ENCODE results near the gene CREB3L2. TPM values are rescaled to one million over a fixed set of nuclear protein-coding genes. Genes with fewer than 3 reads are reported as not detected.
A peak's percentile ranks its signal among the peaks of the same experiment; 100 is the strongest.

Gene CREB3L2
- total and polyA plus RNA-seq, 2 of the 4 experiments (the other 2 are of a cell fraction) = 42.3 to 57.9 TPM

DNA sequence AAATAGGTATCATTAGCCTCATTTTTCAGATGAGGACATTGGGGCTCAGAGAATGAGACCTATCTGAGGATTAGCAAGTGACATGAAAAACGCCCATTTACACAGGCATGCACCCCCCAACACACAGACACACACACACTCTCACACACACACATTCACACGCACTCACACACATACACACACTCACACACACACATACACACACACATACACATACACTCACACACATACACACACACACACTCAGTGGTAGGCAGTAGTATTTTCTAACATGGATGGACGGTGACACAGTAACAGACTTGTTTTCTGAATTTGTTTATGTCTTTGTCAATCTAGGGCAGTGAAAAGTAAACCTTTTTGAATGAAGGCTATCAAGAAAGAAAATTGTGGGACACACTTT, 176.4 kb downstream of the CREB3L2 start:
- H3K4ac ChIP-seq (ENCODE audit: low read depth, low read length) = no peak overlapping the region
- TF ChIP-seq RAD21 (IDR thresholded peaks at IDR 0.05; ENCODE audit: low read length) (no peak), MXI1 (IDR thresholded peaks at IDR 0.05; ENCODE audit: borderline replicate concordance, low read depth, low read length) (no peak), MAZ (IDR thresholded peaks at IDR 0.05; ENCODE audit: borderline replicate concordance, low read depth, low read length) (no peak)
- TF ChIP-seq, protein P1, sequence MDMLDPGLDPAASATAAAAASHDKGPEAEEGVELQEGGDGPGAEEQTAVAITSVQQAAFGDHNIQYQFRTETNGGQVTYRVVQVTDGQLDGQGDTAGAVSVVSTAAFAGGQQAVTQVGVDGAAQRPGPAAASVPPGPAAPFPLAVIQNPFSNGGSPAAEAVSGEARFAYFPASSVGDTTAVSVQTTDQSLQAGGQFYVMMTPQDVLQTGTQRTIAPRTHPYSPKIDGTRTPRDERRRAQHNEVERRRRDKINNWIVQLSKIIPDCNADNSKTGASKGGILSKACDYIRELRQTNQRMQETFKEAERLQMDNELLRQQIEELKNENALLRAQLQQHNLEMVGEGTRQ (IDR thresholded peaks at IDR 0.05; ENCODE audit: low read depth, low read length) = no peak
- no peak overlapping the region for H4K8ac ChIP-seq (ENCODE audit: low read depth in 2 of 2, low read length in 2 of 2)
- no peak overlapping the region for H2AFZ ChIP-seq (replicated peaks; ENCODE audit: low read length, poor library complexity)
- no peak overlapping the region for H2BK120ac ChIP-seq (ENCODE audit: low read depth, low read length)
- H3K9me3 ChIP-seq (ENCODE audit: control insufficient read depth, insufficient read depth, low read length) = no peaks in the 10 kb centered on the region
- no peak overlapping the region for H2BK20ac ChIP-seq (ENCODE audit: low read depth, low read length)
- H3K36me3 ChIP-seq (ENCODE audit: control insufficient read depth, insufficient read depth, low read length) = no peaks in the 10 kb centered on the region
- peak overlapping the region; percentile 20; the same call in 1 of the 2 replicates for H3K18ac ChIP-seq (ENCODE audit: low read depth, low read length)
- ATAC-seq (ENCODE audit: low read depth) = no peak
- ChIA-PET POLR2A (ENCODE audit: unreplicated experiment) (no interaction called here), CTCF (no interaction called here)
- no peak overlapping the region for H4K91ac ChIP-seq (ENCODE audit: insufficient read depth, low read depth, low read length)
- dilution Hi-C loops (cut with HindIII; ENCODE audit: low sequenced_read_pairs, unreplicated experiment) = no loop called here
- in situ Hi-C loops (cut with MboI; ENCODE audit: low sequenced_read_pairs) = no loop called here
- H4K5ac ChIP-seq (ENCODE audit: low read depth, low read length) = no peak overlapping the region
- peaks cover 4% of the 10 kb centered on the region for H3K4me1 ChIP-seq (ENCODE audit: control insufficient read depth, insufficient read depth, low read length)
- WGBS, 2 experiments (ENCODE audit: extremely low coverage in 2 of 2, insufficient read length in 1 of 2) = no CpG with 5 or more reads among the region's 3 CpGs
- no peaks in the 10 kb centered on the region; a peak in 1 of 4 replicates for H3K79me1 ChIP-seq (ENCODE audit: low read depth in 1 of 2, low read length in 2 of 2)
- no peak overlapping the region for H3K4me2 ChIP-seq (ENCODE audit: low read depth, low read length)
- no peak overlapping the region; the same call in 1 of the 2 replicates for H3K14ac ChIP-seq (replicated peaks; ENCODE audit: low read depth, low read length)
- no peak overlapping the region for H3K4me3 ChIP-seq (ENCODE audit: insufficient read depth, low read depth, low read length)
- BruUV-seq (replicated peaks) = no TSS peak
- H2BK5ac ChIP-seq (ENCODE audit: low read depth, low read length, poor library complexity, severe bottlenecking) = peak overlapping the region; percentile 80
- peak overlapping the region; percentile 31; the same call in 1 of the 2 replicates for H2AK5ac ChIP-seq (ENCODE audit: low read depth, low read length)
- no peak overlapping the region for H2BK15ac ChIP-seq (ENCODE audit: low read depth, low read length)
- no peak overlapping the region for H3K56ac ChIP-seq (ENCODE audit: extremely low read depth, insufficient read depth, low read length)
- no peak overlapping the region for H2AK9ac ChIP-seq (replicated peaks; ENCODE audit: low read depth, low read length, poor library complexity)
- no peak overlapping the region for H3K27ac ChIP-seq (ENCODE audit: insufficient read depth, low read length)
- intact Hi-C loops (cut with micrococcal nuclease) = no loop called here
- no peaks in the 10 kb centered on the region for H4K20me1 ChIP-seq (ENCODE audit: insufficient read depth, low read length)
- peaks cover 4% of the 10 kb centered on the region for H3K9me1 ChIP-seq (ENCODE audit: insufficient read depth, low read length)
- H3K27me3 ChIP-seq (ENCODE audit: control insufficient read depth, insufficient read depth, low read length) = no peaks in the 10 kb centered on the region
- DNase-seq = no peak
- H3K23ac ChIP-seq (ENCODE audit: low read depth, low read length) = no peak overlapping the region
- H3K9ac ChIP-seq (ENCODE audit: low read depth, low read length) = no peak overlapping the region

Other genes starting within 250 kb of the CREB3L2 start
- 15.3 and 15.8 TPM in 2 replicates for gene DGKI, start 155.1 kb downstream of the CREB3L2 start, total RNA-seq (2012; rRNA removed)
- gene DGKI, start 155.1 kb downstream of the CREB3L2 start, polyA plus RNA-seq (2012; rRNA removed) = 3.8 and 3.9 TPM in 2 replicates
- gene AKR1D1, start 74.4 kb upstream of the CREB3L2 start, total RNA-seq (2012; rRNA removed) = not detected in 2 replicates
- gene AKR1D1, start 74.4 kb upstream of the CREB3L2 start, polyA plus RNA-seq (2012; rRNA removed) = not detected in 2 replicates